ENCODE data around the gene TMEM18. TPM values are rescaled to one million over a fixed set of nuclear protein-coding genes. Genes with fewer than 3 reads are reported as not detected.
A peak's percentile ranks its signal among the peaks of the same experiment; 100 is the strongest.

Gene TMEM18
- 10 to 100 TPM in 3 of 4 donors, 1 to 10 TPM in 1; 7.3 to 23.7 (median 17.8) TPM for total RNA-seq

DNA sequence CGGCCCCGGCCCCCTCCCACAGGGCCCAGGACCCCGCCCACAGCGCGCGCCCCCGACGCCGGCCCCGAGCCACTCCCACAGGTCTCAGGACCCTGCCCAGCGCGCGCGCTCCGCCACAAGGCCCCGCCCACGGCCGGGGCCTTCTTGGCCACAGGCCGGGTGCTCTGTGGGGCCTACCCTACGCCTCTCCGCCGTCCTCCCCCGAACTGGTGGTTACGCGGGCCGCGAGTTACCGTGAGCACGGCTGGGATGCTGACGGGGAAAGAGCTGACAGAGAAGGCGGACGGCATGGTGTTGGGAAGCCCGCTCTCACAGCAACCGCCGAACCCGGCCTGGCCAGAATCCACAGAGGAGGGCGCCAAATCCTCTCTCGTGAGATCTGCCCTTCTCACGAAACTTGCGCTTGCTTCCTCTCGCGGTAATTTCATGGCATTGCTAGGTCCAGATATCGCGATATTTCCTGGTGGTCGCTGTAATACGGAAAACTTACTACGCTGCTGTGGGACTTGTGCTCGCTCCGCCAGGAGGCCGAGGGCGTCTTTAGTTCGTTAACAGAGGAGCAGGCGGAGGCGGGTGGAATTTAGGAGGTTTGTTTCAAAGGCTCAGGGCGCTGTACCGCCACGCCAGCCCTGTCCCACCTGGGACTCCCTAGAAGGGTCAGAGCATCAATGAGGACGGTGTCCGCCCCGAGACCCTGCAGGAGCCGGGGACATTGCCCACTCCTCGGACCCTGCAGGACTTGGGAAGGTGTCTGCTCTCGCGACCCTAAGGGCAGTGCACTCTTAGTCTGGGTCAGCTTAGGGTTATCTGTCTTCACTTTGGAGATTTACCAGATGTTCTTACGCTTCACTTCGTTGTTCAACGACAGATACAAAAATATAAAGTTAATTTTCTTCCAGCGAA, at the start of gene TMEM18:
TMEM18 (minus strand) TSS at position 351 of the 903 bp plus-strand sequence; CDS start at position 290, 61 bp downstream.
- WGBS, 2 donors: 0% methylated on average over 8 to 15 of the region's 68 CpGs
- H3K9me3 ChIP-seq: no peaks in the 10 kb centered on the region
- intact Hi-C loops (cut with DNase I): no loop called here
- TF ChIP-seq POLR2A (IDR thresholded peaks at IDR 0.05): peak in 3 of 4 donors; percentile 39 to 93 (median 85)
- peak in 5 of 6 experiments; percentile 7 to 36 (median 31) for TF ChIP-seq CTCF (IDR thresholded peaks at IDR 0.05)
- peaks cover 3 to 23% (median 4%) of the 10 kb centered on the region in 3 donors for H3K36me3 ChIP-seq
- DNase-seq: peak; percentile 99
- H3K27me3 ChIP-seq: no peaks in the 10 kb centered on the region
- peak within 1 kb of the TSS; percentile 96 to 99 (median 99) for H3K27ac ChIP-seq
- H3K4me3 ChIP-seq: peak within 1 kb of the TSS; percentile 76 to 88 (median 86)
- H3K4me1 ChIP-seq: peaks cover 3 to 30% (median 10%) of the 10 kb centered on the region in 3 donors

- H3K27ac ChIP-seq: peak overlapping the region in 1 of 4 donors; percentile 55
- intact Hi-C loops (cut with DNase I): no loop called here
- H3K9me3 ChIP-seq: no peaks in the 10 kb centered on the region
- H3K4me3 ChIP-seq: no peak overlapping the region
- TF ChIP-seq CTCF (IDR thresholded peaks at IDR 0.05) (no peak), POLR2A (IDR thresholded peaks at IDR 0.05) (no peak)
- H3K36me3 ChIP-seq: no peaks in the 10 kb centered on the region
- H3K27me3 ChIP-seq: peaks cover 0 to 19% (median 0%) of the 10 kb centered on the region in 4 donors
- WGBS, 2 donors: 30 to 59% methylated on average over 4 of the region's 4 CpGs
- H3K4me1 ChIP-seq: peaks cover 0 to 9% (median 0%) of the 10 kb centered on the region in 3 donors
- DNase-seq: no peak
Measured at GRCh38 chr2:726169-726568, 49.0 kb upstream of the TMEM18 start.

DNA sequence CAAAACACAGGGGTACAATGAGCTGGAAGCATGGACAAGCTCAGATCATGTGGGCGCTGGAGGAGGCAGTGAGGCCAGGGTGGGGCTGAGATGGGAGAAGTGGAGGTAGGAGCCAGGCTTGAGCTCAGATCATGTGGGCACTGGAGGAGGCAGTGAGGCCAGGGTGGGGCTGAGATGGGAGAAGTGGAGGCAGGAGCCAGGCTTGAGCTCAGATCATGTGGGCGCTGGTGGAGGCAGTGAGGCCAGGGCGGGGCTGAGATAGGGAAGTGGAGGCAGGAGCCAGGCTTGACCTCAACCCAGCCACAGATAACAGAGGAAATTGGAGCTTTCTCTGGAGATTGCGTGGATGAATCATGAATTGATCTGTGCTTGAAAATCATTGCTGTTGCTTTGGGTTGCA, 48.3 kb upstream of the TMEM18 start:
- Histone ChIP-seq H3K4me1 (peaks cover 0 to 9% (median 0%) of the 10 kb centered on the region in 3 donors), H3K27ac (no peak overlapping the region), H3K9me3 (no peaks in the 10 kb centered on the region), H3K36me3 (no peaks in the 10 kb centered on the region), H3K4me3 (no peak overlapping the region), H3K27me3 (peaks cover 0 to 15% (median 0%) of the 10 kb centered on the region in 4 donors)
- no peak for DNase-seq
- intact Hi-C loops (cut with DNase I): no loop called here
- WGBS, 2 donors: 82 to 89% methylated on average over 3 to 4 of the region's 4 CpGs
- TF ChIP-seq POLR2A (IDR thresholded peaks at IDR 0.05) (no peak), CTCF (IDR thresholded peaks at IDR 0.05) (no peak)

DNA sequence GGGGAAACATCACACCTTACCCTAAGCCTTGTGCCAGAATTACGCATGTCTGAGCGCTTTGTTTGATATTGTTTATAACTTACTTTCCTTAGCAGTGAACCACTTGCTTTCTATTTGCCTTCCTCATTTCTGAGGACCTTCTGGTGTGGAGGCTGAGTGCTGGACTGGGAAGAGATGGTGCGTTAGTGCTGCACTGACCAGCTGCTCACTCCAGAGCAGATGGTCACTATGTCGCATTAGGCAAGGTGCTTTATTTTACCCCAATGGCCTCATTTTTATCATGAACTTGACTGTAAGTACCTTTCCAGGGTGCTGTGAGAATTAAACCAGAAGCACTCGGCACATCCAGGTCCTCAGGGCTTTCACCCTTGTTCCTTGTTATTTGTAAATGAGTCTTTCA, 46.6 kb upstream of the TMEM18 start:
- peaks cover 0 to 15% (median 0%) of the 10 kb centered on the region in 4 donors for H3K27me3 ChIP-seq
- no peaks in the 10 kb centered on the region for H3K9me3 ChIP-seq
- no peak for TF ChIP-seq POLR2A (IDR thresholded peaks at IDR 0.05)
- no peak for TF ChIP-seq CTCF (IDR thresholded peaks at IDR 0.05)
- no peak overlapping the region for H3K4me3 ChIP-seq
- no peaks in the 10 kb centered on the region for H3K36me3 ChIP-seq
- DNase-seq: no peak
- intact Hi-C loops (cut with DNase I): no loop called here
- H3K4me1 ChIP-seq: peaks cover 0 to 9% (median 0%) of the 10 kb centered on the region in 3 donors
- 79 to 82% methylated on average over 5 of the region's 5 CpGs for WGBS, 2 donors
- H3K27ac ChIP-seq: no peak overlapping the region

- H3K9me3 ChIP-seq: no peaks in the 10 kb centered on the region
- no peak for DNase-seq
- H3K36me3 ChIP-seq: no peaks in the 10 kb centered on the region
- TF ChIP-seq CTCF (IDR thresholded peaks at IDR 0.05) (no peak), POLR2A (IDR thresholded peaks at IDR 0.05) (no peak)
- intact Hi-C loops (cut with DNase I): no loop called here
- 89 to 90% methylated on average over 21 of the region's 21 CpGs for whole genome bisulfite sequencing, 2 donors
- H3K27me3 ChIP-seq: peaks cover 0 to 15% (median 0%) of the 10 kb centered on the region in 4 donors
- H3K4me3 ChIP-seq: no peak overlapping the region
- H3K27ac ChIP-seq: no peak overlapping the region
- no peaks in the 10 kb centered on the region for H3K4me1 ChIP-seq
Measured at GRCh38 chr2:720842-721241, 43.6 kb upstream of the TMEM18 start.
